K562 (cell line): Measurements from ENCODE around the gene TMC6. TPM values are rescaled to one million over a fixed set of nuclear protein-coding genes. Genes with fewer than 3 reads are reported as not detected.
A peak's percentile ranks its signal among the peaks of the same experiment; 100 is the strongest.

ENCODE experiments used
- CBFA2T2 ChIP-seq: fragments of 450-650 bp; conservative IDR thresholded peaks from 2 replicates; pipeline ENCODE4 v1.6.1; 2017; ENCODE audit warnings: mild to moderate bottlenecking
- CCNT2 ChIP-seq: IDR thresholded peaks from 2 replicates; pipeline ENCODE4 v1.6.1; 2011; ENCODE audit warnings: borderline replicate concordance, low read depth, mild to moderate bottlenecking, moderate library complexity, mixed read lengths, low read length; ENCODE audit not compliant: insufficient read length; ENCODE audit errors: extremely low read depth
- CHCHD3 ChIP-seq: fragments of 250-450 bp; sonication (Bioruptor Pico); IDR thresholded peaks from 2 replicates; pipeline ENCODE4 v2.1.2; 2022; ENCODE audit warnings: mild to moderate bottlenecking
- ELF1 ChIP-seq: fragments of 200-800 bp; sonication (Bioruptor generic); IDR thresholded peaks from 2 replicates; pipeline ENCODE4 v1.6.1; 2016; ENCODE audit warnings: missing genetic modification characterization, missing compliant biosample characterization
- FOXM1 ChIP-seq, 2 experiments: fragments of 450-650 bp in 1 of 2; sonication (generic) in 1 of 2; formaldehyde crosslinking in 1 of 2; IDR thresholded peaks; 2 replicates each; pipeline versions ENCODE4 v1.6.1 to v1.9.0; 2017 to 2022; ENCODE audit warnings: low read depth in 2 of 2, mild to moderate bottlenecking in 2 of 2, missing genetic modification reagents in 1 of 2, moderate library complexity in 1 of 2
- GATA2 ChIP-seq: sonication (generic); formaldehyde crosslinking; IDR thresholded peaks from 2 replicates; pipeline ENCODE4 v1.4.0; 2020; ENCODE audit warnings: mild to moderate bottlenecking, missing genetic modification reagents
- HOMEZ ChIP-seq: fragments of 250-450 bp; sonication (Bioruptor Pico); IDR thresholded peaks from 2 replicates; pipeline ENCODE4 v1.4.0; 2020; ENCODE audit warnings: mild to moderate bottlenecking, moderate library complexity
- ID3 ChIP-seq, 2 experiments: fragments of 250-450 bp in 1 of 2; fragments of 450-650 bp in 1 of 2; sonication (Bioruptor Pico) in 1 of 2; IDR thresholded peaks; 2 replicates each; pipeline versions ENCODE4 v1.6.1 to v1.8.0; 2016 to 2021; ENCODE audit warnings: mild to moderate bottlenecking in 2 of 2, moderate library complexity in 2 of 2, missing compliant biosample characterization in 1 of 2, missing genetic modification characterization in 1 of 2
- KLF6 ChIP-seq: fragments of 250-450 bp; sonication (Bioruptor Pico); IDR thresholded peaks from 2 replicates; pipeline ENCODE4 v1.4.0; 2020; ENCODE audit warnings: mild to moderate bottlenecking, moderate library complexity, borderline replicate concordance
- MEF2A ChIP-seq: IDR thresholded peaks from 2 replicates; pipeline ENCODE4 v1.6.1; 2011; ENCODE audit warnings: low read depth, mild to moderate bottlenecking, low read length, moderate library complexity; ENCODE audit not compliant: control insufficient read depth
- SMAD4 ChIP-seq: fragments of 250-450 bp; sonication (Bioruptor Pico); conservative IDR thresholded peaks from 2 replicates; pipeline ENCODE4 v1.8.0; 2021; ENCODE audit warnings: inconsistent platforms, mild to moderate bottlenecking, moderate library complexity
- ZBTB26 ChIP-seq: fragments of 450-650 bp; formaldehyde crosslinking; IDR thresholded peaks from 2 replicates; pipeline ENCODE4 v1.4.0; 2022; ENCODE audit warnings: missing genetic modification characterization
- ZNF583 ChIP-seq: fragments of 250-450 bp; sonication (Bioruptor Pico); IDR thresholded peaks from 2 replicates; pipeline ENCODE4 v1.4.0; 2020
- ZNF707 ChIP-seq: fragments of 250-450 bp; sonication (Bioruptor Pico); conservative IDR thresholded peaks from 2 replicates; pipeline ENCODE4 v1.8.0; 2022; ENCODE audit warnings: inconsistent platforms, mild to moderate bottlenecking, moderate library complexity
- polyA plus RNA-seq, 8 experiments: library from polyadenylated mRNA; depleted of rRNA in 4 of 8; stranded (reverse) in 5 of 8; unstranded in 3 of 8; fragments of >200 nt; fragmentation: Nextera tagmentation in 2 of 8; fragmentation: Illumina TruSeq in 1 of 8; extraction: Ambion mirVana in 2 of 8; extraction: Trizol in 1 of 8; gene quantifications; 2 replicates each; pipeline versions ENCODE4 v1.2.1 to v1.2.3, GENCODE V29; 2011 to 2014; ENCODE audit warnings: inconsistent platforms in 1 of 8, missing spikeins in 1 of 8
- total RNA-seq, 7 experiments: library from RNA; depleted of rRNA in 6 of 7; stranded (reverse); fragments of >200 nt in 6 of 7; fragmentation: Illumina TruSeq in 2 of 7; extraction: Trizol in 2 of 7; gene quantifications; 2 replicates each; pipeline versions ENCODE4 v1.2.1 to v1.2.3, GENCODE V29; 2011 to 2021; ENCODE audit warnings: low replicate concordance in 1 of 7
- TF ChIP-seq, protein P1 (sequence below): IDR thresholded peaks from 2 replicates; pipeline ENCODE4 v1.6.1; 2011; ENCODE audit not compliant: insufficient read length; ENCODE audit errors: extremely low read depth
- TF ChIP-seq, protein P2 (sequence below): fragments of 150-350 bp; IDR thresholded peaks from 2 replicates; pipeline ENCODE4 v1.6.1; 2014; ENCODE audit warnings: low read depth, mild to moderate bottlenecking, low read length, borderline replicate concordance
- TF ChIP-seq, protein P3 (sequence below): sonication (generic); formaldehyde crosslinking; IDR thresholded peaks from 2 replicates; pipeline ENCODE4 v1.8.1; 2023; ENCODE audit warnings: mild to moderate bottlenecking, missing genetic modification reagents, moderate library complexity

The TMC6 gene
- total and polyA plus RNA-seq, 9 of the 15 experiments (the other 6 are each of a cell fraction or from before 2014, with no cell fraction given): 4.1 to 351 (median 66.9) TPM

DNA sequence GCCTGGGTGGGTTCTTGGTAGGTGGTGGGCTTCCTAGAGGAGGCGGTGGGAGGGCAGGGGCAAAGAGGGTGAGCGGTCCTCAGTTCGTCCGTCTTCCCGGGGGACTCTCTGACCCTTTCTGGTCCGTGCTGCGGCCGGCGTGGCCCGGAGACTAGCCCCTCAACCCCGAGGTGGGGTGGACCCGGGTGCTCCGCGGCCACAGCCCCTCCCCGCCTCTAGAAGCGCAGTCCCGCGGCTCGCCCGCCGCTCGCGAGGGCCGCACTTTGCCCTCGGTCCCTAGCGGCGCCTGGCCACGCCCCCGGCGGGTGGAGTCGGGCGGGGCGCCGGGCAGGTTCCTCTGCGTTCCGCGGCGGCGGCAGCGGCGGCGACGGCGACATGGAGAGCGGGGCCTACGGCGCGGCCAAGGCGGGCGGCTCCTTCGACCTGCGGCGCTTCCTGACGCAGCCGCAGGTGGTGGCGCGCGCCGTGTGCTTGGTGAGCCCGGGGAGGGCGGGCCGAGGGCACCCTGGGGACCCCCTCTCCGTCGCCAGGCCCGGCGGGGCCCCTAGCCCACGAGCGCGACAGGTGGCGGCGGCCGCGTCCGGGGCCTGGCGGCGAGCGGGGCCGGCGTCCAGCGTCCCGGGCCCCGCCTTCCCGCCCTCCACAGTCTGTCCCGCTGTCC is 39.8 kb upstream of the TMC6 start, which contains the start of gene SYNGR2 (continued):
- TF ChIP-seq, protein P1, sequence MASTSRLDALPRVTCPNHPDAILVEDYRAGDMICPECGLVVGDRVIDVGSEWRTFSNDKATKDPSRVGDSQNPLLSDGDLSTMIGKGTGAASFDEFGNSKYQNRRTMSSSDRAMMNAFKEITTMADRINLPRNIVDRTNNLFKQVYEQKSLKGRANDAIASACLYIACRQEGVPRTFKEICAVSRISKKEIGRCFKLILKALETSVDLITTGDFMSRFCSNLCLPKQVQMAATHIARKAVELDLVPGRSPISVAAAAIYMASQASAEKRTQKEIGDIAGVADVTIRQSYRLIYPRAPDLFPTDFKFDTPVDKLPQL: no peak
- TF ChIP-seq SMAD4 (CRISPR knock-in tag) (peak; percentile 87), ID3 (CRISPR knock-in tag; IDR thresholded peaks at IDR 0.05) (no peak), ID3 (tag; IDR thresholded peaks at IDR 0.05) (no peak), FOXM1 (IDR thresholded peaks at IDR 0.05; ENCODE audit: low read depth) (no peak), FOXM1 (CRISPR knock-in tag; IDR thresholded peaks at IDR 0.05; ENCODE audit: low read depth) (0 out of 2 replicates have a peak, but pooled peaks have one; percentile 42), CCNT2 (peak; percentile 89), ZNF707 (no peak), ZBTB26 (CRISPR knock-in tag) (0 out of 2 replicates have a peak, but pooled peaks have one; percentile 39), MEF2A (no peak), GATA2 (no peak), ELF1 (no peak), CBFA2T2 (no peak), KLF6 (CRISPR knock-in tag) (no peak), CHCHD3 (CRISPR knock-in tag) (no peak), HOMEZ (no peak), ZNF583 (CRISPR knock-in tag) (no peak)
- TF ChIP-seq, protein P2, sequence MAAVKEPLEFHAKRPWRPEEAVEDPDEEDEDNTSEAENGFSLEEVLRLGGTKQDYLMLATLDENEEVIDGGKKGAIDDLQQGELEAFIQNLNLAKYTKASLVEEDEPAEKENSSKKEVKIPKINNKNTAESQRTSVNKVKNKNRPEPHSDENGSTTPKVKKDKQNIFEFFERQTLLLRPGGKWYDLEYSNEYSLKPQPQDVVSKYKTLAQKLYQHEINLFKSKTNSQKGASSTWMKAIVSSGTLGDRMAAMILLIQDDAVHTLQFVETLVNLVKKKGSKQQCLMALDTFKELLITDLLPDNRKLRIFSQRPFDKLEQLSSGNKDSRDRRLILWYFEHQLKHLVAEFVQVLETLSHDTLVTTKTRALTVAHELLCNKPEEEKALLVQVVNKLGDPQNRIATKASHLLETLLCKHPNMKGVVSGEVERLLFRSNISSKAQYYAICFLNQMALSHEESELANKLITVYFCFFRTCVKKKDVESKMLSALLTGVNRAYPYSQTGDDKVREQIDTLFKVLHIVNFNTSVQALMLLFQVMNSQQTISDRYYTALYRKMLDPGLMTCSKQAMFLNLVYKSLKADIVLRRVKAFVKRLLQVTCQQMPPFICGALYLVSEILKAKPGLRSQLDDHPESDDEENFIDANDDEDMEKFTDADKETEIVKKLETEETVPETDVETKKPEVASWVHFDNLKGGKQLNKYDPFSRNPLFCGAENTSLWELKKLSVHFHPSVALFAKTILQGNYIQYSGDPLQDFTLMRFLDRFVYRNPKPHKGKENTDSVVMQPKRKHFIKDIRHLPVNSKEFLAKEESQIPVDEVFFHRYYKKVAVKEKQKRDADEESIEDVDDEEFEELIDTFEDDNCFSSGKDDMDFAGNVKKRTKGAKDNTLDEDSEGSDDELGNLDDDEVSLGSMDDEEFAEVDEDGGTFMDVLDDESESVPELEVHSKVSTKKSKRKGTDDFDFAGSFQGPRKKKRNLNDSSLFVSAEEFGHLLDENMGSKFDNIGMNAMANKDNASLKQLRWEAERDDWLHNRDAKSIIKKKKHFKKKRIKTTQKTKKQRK: no peak
- TF ChIP-seq, protein P3, sequence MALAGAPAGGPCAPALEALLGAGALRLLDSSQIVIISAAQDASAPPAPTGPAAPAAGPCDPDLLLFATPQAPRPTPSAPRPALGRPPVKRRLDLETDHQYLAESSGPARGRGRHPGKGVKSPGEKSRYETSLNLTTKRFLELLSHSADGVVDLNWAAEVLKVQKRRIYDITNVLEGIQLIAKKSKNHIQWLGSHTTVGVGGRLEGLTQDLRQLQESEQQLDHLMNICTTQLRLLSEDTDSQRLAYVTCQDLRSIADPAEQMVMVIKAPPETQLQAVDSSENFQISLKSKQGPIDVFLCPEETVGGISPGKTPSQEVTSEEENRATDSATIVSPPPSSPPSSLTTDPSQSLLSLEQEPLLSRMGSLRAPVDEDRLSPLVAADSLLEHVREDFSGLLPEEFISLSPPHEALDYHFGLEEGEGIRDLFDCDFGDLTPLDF: no peak
